Activated CD8-positive, alpha-beta memory T cell treated with anti-CD3 and anti-CD28 coated beads for 1 hour (primary cell): ENCODE results near the gene C10orf90.

Source experiments
- DNase-seq, 2 donors: peaks; one replicate each; pipeline ENCODE4 v3.0.0-alpha.2; 2020; ENCODE audit warnings: low read depth in 1 of 2; ENCODE audit errors: extremely low read depth in 1 of 2

C10orf90 gene

DNA sequence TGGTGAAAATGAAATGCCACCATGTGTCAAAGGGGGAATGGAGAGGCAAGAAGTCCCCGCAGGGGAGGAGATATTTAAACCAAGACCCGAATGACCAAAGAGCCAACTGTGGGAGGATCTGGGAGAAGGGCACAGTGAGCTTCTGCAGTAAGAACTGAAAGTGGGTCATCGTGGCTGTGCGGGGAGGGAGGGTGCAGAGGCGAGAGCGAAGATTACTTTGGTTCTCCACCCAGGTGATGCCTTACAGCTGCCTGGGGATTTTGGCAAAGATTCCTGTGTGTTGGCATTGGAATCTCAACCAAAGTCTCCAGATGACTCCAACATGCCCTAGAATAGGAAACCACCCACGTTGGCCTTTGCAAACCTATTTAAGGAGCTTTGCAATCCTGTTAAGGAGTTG, 238.0 kb downstream of the C10orf90 start:
- no peak for DNase-seq

DNA sequence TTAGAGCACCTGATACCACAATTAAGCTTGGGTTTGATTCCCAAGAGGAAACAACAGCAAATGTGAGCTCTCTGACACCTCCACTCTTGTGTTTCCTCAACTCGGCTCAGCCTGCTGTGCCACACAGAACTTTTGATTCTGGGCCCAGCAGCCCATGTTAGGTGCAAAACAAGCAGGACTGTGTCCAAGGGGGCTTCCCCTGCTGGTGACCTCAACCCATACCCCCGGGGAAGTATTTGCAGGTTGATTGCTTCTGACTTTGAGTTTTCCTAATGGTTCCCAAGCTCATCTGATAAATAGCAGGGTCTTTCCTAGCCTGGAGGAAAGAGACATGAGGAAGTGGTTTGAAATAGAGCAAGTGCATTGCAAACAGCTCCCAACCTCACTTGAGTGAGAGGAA, 238.7 kb downstream of the C10orf90 start:
- no peak for DNase-seq

DNA sequence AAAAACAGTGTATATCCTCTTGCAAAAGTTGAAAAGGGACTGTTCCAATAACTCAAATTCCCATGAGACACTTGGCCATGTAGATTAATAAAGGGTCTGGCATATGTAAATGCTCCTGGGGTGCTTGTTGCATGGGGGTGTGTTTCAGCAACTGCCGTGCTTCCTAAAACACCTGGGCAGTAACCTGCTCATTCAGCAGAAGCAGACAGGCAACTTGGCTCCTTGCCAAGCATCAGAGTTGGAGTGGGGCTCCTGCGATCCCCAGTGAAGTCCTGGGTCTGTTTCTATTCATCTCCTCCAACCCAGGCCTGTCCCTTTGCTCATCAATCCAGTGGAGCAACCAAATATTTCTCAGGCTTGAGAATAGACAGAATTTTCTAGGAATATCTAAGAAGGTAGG, 240.0 kb downstream of the C10orf90 start:
- no peak for DNase-seq

DNA sequence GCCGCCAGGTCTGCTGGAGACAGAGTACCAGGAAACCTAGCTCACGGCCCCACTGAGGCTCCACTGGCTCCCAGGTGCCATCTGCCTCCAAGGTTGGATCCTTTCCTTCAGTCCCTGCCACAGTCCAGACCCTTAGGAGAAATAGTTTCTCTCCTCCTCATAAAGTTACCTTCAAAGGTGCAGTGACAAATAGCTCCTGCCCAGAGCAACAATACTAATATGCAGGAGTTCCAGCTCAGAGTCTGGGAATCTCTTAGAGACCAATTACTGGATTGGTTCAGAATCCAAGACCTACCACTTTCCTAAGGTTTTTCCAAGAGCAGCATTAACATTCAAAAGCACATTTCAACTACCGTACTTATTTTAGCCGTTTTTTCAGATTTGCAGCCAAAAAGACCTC, 241.2 kb downstream of the C10orf90 start:
- DNase-seq, result no peak

DNA sequence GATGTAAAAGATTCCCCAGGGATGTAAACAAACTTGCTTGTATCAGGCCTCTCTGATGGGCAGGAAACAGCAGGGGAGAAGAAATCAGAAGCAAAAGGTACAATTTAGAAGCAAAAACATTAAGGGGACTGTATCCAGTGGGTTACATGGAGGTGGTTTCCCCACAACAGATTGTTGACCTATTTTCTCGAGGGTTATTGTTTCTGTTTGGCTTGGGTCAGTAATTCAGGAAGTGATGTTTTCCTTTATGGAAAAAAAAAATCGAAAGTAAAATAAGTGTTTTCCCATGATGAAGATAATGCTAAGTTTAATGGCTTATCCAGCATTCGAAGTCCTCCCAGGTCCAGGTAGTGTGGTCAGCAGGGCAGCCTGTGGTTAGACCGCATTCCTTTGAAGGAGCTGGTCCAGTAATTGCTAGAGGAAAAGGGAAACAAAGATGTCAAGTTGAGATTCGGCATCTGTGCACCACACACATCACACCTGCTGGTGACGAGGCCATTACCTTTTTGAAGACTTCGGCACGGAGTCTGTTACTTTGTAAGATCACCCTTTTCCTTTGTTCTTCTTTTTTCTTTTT, 244.9 kb downstream of the C10orf90 start:
- DNase-seq, result no peak

DNA sequence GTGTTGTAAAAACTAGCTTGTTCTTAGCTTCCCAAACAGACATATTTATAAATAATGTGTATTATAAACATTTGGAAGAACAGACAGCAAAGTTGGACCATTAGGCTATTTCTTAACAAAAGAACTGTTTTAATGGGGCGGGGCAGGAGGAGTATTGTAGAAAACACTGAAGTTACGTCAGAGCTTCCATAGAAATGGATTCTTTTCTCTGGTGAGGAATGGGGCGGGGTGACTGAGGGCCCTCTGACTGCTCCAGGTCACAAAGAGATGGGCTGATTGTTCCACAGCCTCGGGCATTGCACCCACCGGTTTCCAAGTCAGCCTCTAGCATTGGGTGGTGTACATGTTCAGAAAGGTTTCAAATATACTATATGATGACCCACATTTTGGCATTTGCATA, 245.5 kb downstream of the C10orf90 start:
- no peak for DNase-seq

DNA sequence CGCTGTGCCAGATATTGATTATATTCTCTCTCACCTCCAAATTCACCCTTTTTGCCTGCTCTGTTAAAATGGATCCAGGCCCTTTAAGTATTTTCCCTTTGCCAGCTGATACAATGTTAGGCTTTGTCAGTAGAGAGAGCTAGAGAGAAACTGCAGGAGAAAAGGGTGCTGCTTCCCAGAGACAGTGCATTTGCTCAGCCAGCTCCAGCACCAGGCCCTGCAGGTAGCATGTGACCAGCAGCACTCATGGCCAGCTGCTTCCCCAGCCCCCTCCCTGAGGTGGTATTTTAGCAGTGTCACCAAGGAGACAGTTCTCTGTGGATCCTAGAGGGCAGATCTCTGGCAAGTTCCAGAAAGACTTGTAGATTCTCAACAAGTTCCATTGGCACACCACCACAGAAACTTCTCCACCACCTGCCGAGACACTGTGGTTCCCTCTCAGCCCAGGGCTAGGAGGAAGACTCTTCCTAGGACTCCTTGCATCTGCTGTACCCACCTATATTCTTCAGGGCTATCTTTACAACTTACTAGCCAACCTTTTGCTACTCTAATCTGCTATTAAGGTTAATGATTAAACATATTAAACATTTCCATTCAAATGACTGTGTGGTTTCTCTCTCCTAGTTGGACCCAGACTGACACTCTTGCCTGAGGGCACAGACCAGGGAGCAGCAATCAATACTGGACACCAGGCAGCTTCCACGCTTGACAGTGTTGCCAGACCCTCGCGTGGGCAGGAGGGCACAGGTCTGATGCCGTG, 246.6 kb downstream of the C10orf90 start:
- DNase-seq, result no peak

DNA sequence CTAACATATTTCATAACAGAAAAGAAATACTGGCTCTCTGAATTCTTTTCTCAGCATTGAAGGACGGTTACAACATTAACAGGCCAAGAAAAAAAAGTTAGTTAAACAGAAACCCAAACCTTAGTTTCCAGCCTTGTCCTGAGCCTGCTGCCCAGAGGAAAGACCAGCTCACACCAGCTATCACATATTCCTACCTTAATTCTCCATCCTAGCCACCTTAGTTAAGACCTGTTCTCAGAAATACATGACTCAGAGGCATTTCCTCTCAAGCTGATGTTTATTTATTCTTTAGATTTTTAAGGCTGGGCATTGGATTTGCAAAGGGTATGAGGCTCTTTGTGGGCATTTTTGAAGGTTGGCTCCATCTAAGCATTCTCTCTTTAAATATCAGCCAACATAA, 247.9 kb downstream of the C10orf90 start:
- no peak for DNase-seq

DNA sequence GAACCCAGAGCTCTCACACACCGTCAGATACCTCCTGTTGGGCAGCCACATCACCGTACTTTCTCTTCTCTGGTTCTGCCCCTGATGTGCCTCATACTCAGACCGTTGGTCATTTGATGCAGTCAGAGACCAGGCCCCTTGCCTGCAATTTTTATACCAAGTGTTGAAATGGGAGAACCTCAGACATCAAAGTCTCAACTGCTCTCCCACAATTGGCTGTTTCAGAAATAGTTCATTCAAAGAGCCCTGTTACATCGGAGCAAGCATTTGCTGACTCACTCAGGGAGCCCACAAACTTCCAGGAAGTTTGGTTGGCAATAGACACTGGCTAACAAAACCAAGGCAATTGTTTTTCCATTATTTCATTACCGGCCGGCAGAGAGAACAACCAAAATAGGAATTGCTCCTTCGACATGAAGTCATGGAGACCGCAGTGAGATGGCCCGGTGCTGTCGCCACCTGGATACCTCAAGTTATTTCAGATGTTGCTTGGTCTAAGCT, 248.7 kb downstream of the C10orf90 start:
- DNase-seq, result no peak

DNA sequence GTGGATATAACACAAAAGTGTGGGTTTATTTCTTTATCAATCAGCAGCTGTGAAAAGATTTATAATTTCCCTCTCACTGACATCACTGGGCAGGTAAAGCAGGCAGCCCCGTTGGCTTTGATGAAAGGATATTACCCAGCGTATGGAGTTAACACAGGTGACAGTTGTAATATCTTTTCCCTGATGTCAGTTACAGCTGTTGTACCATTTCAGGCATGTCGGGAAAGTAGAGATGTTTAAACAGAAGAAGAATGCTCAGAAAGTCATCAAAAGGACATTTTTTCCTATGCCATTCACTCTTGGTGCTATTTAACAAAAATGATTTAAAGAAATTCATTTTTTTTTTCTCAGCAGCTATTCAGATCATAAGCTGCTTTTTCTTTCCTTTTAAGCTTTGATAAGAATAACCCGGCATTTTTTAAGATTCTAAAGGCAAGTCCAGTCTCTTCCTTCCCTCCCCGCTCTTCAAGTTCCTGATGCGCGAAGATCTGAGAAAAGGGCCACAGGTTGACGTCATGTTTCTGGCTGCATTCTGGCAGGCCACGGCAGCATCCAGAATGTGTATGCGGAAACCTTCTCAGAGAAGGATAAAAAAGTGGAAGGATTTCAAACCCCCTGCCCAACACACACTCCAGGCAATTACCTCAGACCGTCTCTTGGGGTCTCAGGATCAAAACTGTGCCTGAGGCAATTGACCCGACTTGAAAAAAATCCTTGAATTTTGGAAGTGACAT, 249.8 kb downstream of the C10orf90 start:
- no peak for DNase-seq

DNA sequence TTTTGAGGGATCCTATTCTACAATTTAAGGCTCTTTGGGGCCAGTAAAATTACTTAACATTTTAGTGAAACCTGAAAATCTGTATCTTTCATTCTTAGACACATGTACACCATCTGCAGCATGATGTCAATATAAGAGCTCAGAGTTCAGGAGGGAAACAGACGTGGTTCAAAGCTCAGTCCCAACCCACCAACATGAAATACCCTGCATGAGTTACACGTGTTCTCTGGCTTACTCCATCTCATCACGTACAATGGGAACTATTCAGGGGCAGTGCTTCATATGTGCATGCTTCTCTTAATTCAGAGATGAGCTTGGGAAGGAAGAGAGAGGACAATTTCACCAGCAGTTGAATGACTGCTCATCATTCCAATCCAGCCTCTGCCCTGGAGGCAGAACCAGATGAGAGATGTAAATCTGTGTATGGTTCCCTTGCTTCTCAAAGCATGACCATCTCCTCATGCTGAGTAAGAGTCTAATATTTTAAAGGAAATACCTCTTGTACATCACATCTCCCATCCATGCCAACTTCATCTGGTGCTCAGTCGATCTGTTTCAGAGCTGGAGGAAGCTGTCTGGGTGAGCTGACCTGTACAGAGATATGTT, 253.2 kb downstream of the C10orf90 start:
- DNase-seq, result no peak

DNA sequence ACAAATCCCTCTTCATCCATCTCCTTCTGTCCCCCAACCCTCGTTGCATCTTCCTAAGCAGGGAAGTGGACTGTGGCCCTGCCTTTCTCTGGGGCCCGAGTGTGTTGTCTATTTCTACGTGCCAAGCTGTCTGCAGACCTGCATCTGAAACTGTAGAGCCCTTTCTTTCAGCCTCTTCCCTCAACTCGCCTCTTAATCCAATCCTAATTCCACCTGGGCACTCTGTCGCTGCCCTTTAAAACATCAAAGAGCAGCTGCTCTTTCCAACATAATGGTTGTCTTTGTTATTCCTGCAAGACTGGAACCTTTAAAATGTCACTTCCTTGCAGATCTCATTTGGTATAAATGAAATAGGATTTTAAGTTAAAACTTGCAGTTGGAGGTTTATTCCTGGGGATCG, 260.7 kb downstream of the C10orf90 start:
- DNase-seq, result no peak

DNA sequence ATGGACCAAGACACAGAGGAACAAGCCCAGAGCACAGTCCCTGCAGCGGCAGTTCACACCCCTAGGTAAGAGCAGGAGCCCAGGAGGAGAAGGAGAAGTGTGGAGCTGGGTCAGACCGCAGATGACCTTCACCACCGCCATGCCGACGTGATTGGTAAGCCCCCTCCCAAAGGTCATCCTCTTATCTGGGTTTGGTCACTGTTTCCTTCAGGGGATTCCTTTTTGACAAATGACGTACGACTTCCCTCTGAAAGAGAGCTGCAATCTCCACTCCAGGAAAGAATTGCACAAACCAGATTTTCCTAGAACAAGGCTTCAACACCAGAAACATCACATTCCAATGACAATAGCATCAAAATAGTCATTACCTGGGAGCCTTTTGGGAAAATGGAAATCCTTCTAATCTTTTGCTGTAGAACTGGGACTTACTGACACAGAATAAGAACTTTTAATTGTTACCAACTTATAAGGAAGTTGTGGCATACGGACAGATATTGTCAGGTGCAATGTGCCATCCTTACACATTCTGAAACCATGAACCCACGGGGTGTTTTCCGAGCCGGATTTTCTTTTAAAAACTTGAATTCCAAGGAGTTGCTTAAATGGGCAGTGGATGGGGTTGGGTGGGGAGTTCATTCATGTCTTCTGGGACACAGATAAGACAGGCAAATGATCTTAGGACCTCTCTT, 261.4 kb downstream of the C10orf90 start:
- DNase-seq, result no peak

DNA sequence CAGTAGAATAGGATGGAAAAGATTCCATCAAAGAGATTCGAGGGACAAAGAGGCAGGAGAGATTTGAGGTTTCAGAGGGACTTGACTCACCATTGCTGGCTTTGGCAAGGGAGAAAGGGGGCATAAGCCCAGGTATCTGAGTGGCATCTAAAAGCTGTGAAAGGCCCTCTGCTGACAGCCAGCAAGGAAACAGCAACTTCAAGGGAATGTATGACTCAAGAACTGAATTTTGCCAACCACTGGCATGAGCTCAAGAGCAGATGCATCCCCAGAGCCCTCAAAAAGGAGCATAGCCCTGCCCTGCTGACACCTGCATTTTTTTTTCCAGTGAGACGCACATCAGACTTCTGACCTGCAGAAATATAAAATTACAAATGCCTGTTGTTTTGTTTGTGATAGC, 262.7 kb downstream of the C10orf90 start:
- DNase-seq, result no peak

DNA sequence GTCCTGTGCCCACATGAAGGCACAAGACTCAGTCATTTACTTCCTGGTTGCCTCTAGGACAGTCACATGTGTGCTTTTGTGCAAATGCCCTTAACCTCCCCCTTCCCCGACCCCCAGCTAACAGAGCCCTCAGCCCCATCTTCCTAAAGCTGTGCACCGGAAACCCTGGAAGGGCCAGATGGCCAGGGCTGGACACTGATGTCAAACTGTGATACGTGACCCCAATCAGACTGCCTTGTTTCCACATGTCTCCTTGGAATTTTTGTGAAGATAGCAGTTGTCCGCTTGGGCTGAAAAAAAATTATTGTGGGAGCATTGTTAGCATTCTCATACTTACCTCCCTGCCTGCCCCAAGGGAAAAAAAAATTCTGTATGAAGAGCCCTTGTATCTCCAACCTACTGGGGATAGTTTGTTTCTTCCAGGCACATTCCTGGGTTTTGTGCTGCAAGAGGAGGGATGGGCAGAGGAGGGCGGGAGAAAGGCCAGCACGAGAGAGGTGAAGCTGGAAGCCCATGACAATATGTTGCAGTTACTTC, 265.2 kb downstream of the C10orf90 start:
- DNase-seq, result no peak

DNA sequence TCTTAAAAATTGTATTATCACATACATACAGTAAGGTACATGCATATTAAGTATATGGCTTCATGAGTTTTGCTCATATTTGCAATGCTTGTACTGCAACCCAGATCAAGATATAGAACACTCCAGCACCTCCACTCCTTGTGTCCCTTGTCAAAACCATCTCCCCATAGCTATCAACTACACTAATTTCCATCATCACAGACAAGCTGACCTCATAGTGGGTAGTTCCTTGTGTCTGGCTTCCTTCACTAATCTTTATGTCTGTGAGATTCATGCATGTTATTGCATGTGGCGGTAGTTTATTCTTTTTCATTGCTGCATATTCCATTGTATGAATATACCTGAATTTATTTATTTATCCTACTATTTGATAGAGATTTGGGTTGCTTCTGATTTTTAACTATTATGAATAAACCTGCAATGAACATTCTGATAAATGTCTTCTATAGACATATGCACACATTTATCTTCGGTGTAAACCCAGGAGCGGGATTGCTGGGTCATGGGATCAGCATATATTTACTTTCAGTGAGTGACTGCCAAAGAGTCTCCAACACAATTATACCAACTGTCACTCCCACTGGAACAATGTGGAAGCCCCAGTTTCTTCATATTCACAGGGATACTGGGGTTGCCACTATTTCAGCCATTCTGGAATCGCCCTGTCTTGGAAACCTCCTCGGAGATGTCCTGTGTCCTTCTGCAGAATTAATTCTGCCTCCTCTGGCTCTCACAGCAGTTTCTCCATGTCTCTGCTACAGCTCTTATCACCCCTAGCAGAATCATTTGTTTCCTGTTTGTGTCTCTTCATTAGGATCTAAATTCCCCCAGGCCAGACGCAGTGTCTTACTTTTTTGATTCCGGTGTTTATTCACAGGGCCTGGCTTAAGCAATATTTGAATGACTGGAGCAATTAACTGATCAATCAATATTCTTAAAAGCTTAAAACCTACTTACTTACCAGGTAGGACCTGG, 267.5 kb downstream of the C10orf90 start:
- DNase-seq, result no peak

DNA sequence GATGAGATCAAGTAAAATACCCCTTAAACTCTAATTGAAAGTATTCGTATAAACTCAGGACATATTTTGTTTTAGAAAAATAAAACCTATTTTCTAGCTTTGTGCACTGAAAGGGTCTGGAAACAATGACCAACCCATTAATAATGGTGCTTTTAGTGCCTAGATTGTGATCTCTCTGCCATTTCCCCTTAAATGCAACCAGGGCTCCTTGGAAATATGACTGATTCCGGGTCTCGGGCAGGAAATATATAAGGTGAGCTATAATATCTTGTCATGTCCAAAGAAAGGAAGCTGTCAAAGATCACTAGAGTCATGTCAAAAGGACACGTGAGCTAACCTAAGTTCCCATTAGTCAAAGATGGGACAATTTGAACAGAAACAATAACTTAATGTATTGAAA, 269.9 kb downstream of the C10orf90 start:
- DNase-seq, result no peak

DNA sequence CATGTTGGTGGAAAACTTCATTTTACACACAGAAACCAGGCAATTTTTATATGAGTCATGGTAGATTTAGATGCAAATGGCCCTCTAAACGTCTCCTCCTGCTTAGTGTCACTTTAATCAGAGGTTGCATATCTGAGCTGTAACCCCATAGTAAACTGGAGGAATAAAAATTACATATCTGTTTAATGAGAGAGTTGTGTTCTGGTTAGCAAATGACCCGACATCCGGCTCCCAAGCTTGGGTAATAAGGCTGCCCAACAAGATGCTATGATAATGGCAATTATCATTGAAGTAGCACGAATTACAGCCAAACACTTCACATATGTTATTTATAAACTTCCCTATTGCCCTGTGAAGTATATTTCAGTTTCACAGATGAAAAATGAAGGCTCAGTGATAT, 271.6 kb downstream of the C10orf90 start:
- no peak for DNase-seq

DNA sequence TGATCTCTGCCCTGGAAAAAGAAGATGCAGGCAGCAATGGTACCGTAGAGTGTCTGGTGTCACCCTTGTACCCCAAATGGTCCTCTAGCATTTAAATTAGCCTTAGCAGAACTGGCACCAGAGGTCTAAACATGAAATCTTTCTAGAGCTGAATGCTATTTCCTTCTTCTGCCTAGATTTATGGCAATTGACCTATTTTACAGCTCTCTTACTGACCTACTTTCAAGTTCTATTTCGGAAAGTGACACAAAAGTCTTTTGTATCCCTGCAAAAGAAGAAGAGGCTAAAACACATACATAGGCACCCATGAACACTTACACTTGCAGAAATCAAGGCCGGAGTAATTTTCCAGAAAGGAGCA, 272.1 kb downstream of the C10orf90 start:
- DNase-seq, result no peak
